ENCODE data around the gene CARS2.

DNA sequence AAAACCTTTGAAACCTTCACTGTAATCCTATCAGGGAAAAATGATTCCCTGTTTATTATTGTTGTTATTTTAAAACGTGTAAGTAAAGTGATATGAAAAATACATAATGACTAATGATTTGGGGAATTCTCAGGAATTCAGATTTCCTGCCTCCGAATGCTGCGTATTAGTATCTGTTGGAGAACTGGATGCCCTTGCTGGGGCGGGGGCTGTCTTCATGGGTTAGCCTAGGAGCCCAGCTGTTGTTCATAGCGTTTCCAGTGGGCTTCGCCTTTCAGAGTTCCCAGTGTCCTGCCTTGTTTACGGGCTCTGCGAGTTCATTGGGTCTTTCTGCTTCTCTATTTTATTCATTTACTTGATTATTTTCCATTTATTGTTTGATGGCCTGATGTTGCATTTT, 72.1 kb downstream of the CARS2 start:
- no peak for TF ChIP-seq CTCF (IDR thresholded peaks at IDR 0.05; ENCODE audit: extremely low read depth in 1 of 2, insufficient read depth in 1 of 2, low read depth in 1 of 2, low read length in 2 of 2)
- no peak for TF ChIP-seq FOS (IDR thresholded peaks at IDR 0.05; ENCODE audit: borderline replicate concordance, insufficient read depth, low read length)
